PC-3 (cell line): Measurements from ENCODE around the gene CDC42SE2. TPM values are rescaled to one million over a fixed set of nuclear protein-coding genes. Genes with fewer than 3 reads are reported as not detected.
"Not testable (repeated sequence)": the region's sequence is repeated elsewhere in the genome, so short reads cannot be mapped to it uniquely, and the experiment has no call there.

Experiments used
- ATAC-seq: fragments of 200-7000 bp; cut with Tn5 transposase; 2 replicates; pipeline ENCODE4 v1.9.1; 2020; ENCODE audit warnings: mild to moderate bottlenecking, moderate library complexity
- BruUV-seq: library from RNA; stranded (reverse); fragments of 400-500 nt; replicated peaks from 2 replicates; lab custom pipeline; 2021; lab: Mats Ljungman, UMichigan
- CTCF ChIA-PET: fragments of 300-600 bp; sonication (Branson Sonifier 250); formaldehyde crosslinking; loops from one replicate; lab custom pipeline; 2022; ENCODE audit warnings: antibody characterized with exemption; lab: Charles Lee
- POLR2A ChIA-PET: fragments of 300-600 bp; sonication (Branson Sonifier 250); formaldehyde crosslinking; loops from one replicate; lab custom pipeline; 2022; ENCODE audit warnings: antibody characterized with exemption; ENCODE audit not compliant: unreplicated experiment; lab: Charles Lee
- DNase-seq: peaks from one replicate; pipeline ENCODE4 v3.0.0-alpha.2; 2015
- H2AFZ ChIP-seq: fragments of 300-600 bp; sonication (generic); 2 replicates; pipeline ENCODE4 v1.6.0; 2016; ENCODE audit warnings: antibody characterized with exemption, low read length
- H3F3A ChIP-seq: fragments of 300-600 bp; sonication (generic); one replicate; pipeline ENCODE4 v1.6.0; 2017; ENCODE audit warnings: antibody characterized with exemption, low read length, control low read depth, mild to moderate bottlenecking; ENCODE audit not compliant: unreplicated experiment
- H3K27ac ChIP-seq: fragments of 300-600 bp; sonication (generic); 2 replicates; pipeline ENCODE4 v1.5.1; 2016; ENCODE audit warnings: mild to moderate bottlenecking, low read length
- H3K27me3 ChIP-seq: fragments of 300-600 bp; sonication (generic); 2 replicates; pipeline ENCODE4 v1.6.1; 2016; ENCODE audit warnings: low read length, mixed read lengths
- H3K36me3 ChIP-seq: fragments of 300-600 bp; sonication (generic); 2 replicates; pipeline ENCODE4 v1.6.1; 2016; ENCODE audit warnings: low read depth, mixed run types, low read length, mixed read lengths
- H3K4me1 ChIP-seq: fragments of 300-600 bp; sonication (generic); 2 replicates; pipeline ENCODE4 v1.5.1; 2016; ENCODE audit warnings: low read length; ENCODE audit not compliant: insufficient read depth
- H3K4me2 ChIP-seq: fragments of 300-600 bp; sonication (generic); 2 replicates; pipeline ENCODE4 v1.6.0; 2016; ENCODE audit warnings: low read length
- H3K4me3 ChIP-seq: fragments of 300-600 bp; sonication (generic); 2 replicates; pipeline ENCODE4 v1.5.1; 2016; ENCODE audit warnings: mild to moderate bottlenecking, low read length, mixed read lengths
- H3K79me2 ChIP-seq: fragments of 300-600 bp; sonication (generic); 2 replicates; pipeline ENCODE4 v1.6.1; 2017; ENCODE audit warnings: low read length, mixed read lengths
- H3K9ac ChIP-seq: fragments of 300-600 bp; sonication (generic); 2 replicates; pipeline ENCODE4 v1.6.0; 2016; ENCODE audit warnings: mild to moderate bottlenecking, low read length
- H3K9me2 ChIP-seq: fragments of 300-600 bp; sonication (generic); replicated peaks from 2 replicates; pipeline ENCODE4 v1.6.1; 2016; ENCODE audit warnings: mixed run types, low read length, mixed read lengths
- H3K9me3 ChIP-seq: fragments of 300-600 bp; sonication (generic); 2 replicates; pipeline ENCODE4 v1.6.1; 2016; ENCODE audit warnings: low read length, mixed read lengths
- H4K20me1 ChIP-seq: fragments of 300-600 bp; sonication (generic); 2 replicates; pipeline ENCODE4 v1.6.1; 2016; ENCODE audit warnings: low read length, mixed read lengths
- CTCF ChIP-seq: fragments of 300-600 bp; sonication (generic); conservative IDR thresholded peaks from 2 replicates; pipeline ENCODE4 v1.5.1; 2017; ENCODE audit warnings: antibody characterized with exemption, low read depth, mild to moderate bottlenecking, low read length
- EZH2 ChIP-seq: fragments of 300-600 bp; sonication (generic); IDR thresholded peaks from one replicate; pipeline ENCODE4 v1.6.1; 2017; ENCODE audit warnings: antibody characterized with exemption, mild to moderate bottlenecking, low read length; ENCODE audit not compliant: unreplicated experiment
- EZH2phosphoT487 ChIP-seq: fragments of 300-600 bp; sonication (generic); IDR thresholded peaks from 2 replicates; pipeline ENCODE4 v1.6.1; 2018; ENCODE audit warnings: mild to moderate bottlenecking, antibody characterized with exemption, low read length, borderline replicate concordance
- intact Hi-C: fragments of 100-400 bp; cut with micrococcal nuclease; formaldehyde crosslinking; loops from 2 replicates; pipeline ENCODE4 v1.9.0; 2023
- total RNA-seq: library from RNA; depleted of rRNA; stranded (reverse); fragments of >200 nt; gene quantifications from 2 replicates; pipeline ENCODE4 v1.2.3, GENCODE V29; 2014

CDC42SE2 gene
- total RNA-seq, 1 experiment from 2014 or later: 13.3 TPM

GRCh38 chr5:131268758-131269370, 5.0 kb downstream of the CDC42SE2 start:
- Histone ChIP-seq H3K9ac (no peak overlapping the region), H3K27ac (no peak overlapping the region), H3K36me3 (no peaks in the 10 kb centered on the region), H3K27me3 (no peaks in the 10 kb centered on the region), H4K20me1 (peaks cover 4% of the 10 kb centered on the region; the same call in 1 of the 2 replicates), H3F3A (no peaks in the 10 kb centered on the region), H3K4me3 (no peak overlapping the region), H3K4me1 (peaks cover 21% of the 10 kb centered on the region), H3K9me3 (no peaks in the 10 kb centered on the region), H3K4me2 (no peak overlapping the region), H2AFZ (no peak overlapping the region), H3K9me2 (no peaks in the 10 kb centered on the region), H3K79me2 (peaks cover 81% of the 10 kb centered on the region)
- ATAC-seq: no peak
- no peak for DNase-seq
- CTCF ChIA-PET: no interaction called here
- intact Hi-C loops: loop anchor here (5.0 kb wide), 2 partner anchors 58 to 148 kb away; no protein-coding TSS in a partner anchor
- POLR2A ChIA-PET: no interaction called here
- no peak for TF ChIP-seq EZH2
- TF ChIP-seq CTCF: no peak
- no peak for TF ChIP-seq EZH2phosphoT487
- no TSS peak for BruUV-seq

GRCh38 chr5:131270809-131271208, 7.0 kb downstream of the CDC42SE2 start:
- peak; percentile 83 for ATAC-seq
- H4K20me1 ChIP-seq: peaks cover 1% of the 10 kb centered on the region; the same call in 1 of the 2 replicates
- CTCF ChIA-PET: no interaction called here
- H3K4me2 ChIP-seq: peak overlapping the region; percentile 54
- peaks cover 85% of the 10 kb centered on the region for H3K79me2 ChIP-seq
- no peaks in the 10 kb centered on the region for H3K27me3 ChIP-seq
- peak overlapping the region; percentile 2; the same call in 1 of the 2 replicates for H3K4me3 ChIP-seq
- no peak overlapping the region for H3K27ac ChIP-seq
- intact Hi-C loops: loop anchor here (5.0 kb wide), 1 partner anchor 106 kb away; no protein-coding TSS in a partner anchor
- peaks cover 18% of the 10 kb centered on the region for H3K4me1 ChIP-seq
- no peaks in the 10 kb centered on the region for H3K36me3 ChIP-seq
- no peak overlapping the region for H3K9ac ChIP-seq
- TF ChIP-seq CTCF (no peak), EZH2phosphoT487 (no peak), EZH2 (no peak)
- POLR2A ChIA-PET: interaction anchor here (0.6 kb wide), 1 partner anchor 63 kb away, joined by 3 read pairs; no protein-coding TSS in a partner anchor
- no peak overlapping the region for H2AFZ ChIP-seq
- H3K9me2 ChIP-seq: no peaks in the 10 kb centered on the region
- BruUV-seq: no TSS peak
- H3K9me3 ChIP-seq: no peaks in the 10 kb centered on the region
- H3F3A ChIP-seq: no peaks in the 10 kb centered on the region
- peak; percentile 78 for DNase-seq

GRCh38 chr5:131271888-131272287, 8.0 kb downstream of the CDC42SE2 start:
- intact Hi-C loops: loop anchor here (5.0 kb wide), 1 partner anchor 105 kb away; no protein-coding TSS in a partner anchor
- H3K27me3 ChIP-seq, DNase-seq, H3K4me3 ChIP-seq, H3K36me3 ChIP-seq, H3K27ac ChIP-seq, H4K20me1 ChIP-seq, H3K9ac ChIP-seq, ATAC-seq, H3F3A ChIP-seq, BruUV-seq, H3K9me2 ChIP-seq, POLR2A ChIA-PET, H3K9me3 ChIP-seq, CTCF ChIA-PET, H2AFZ ChIP-seq: not testable (repeated sequence)
- peaks cover 17% of the 10 kb centered on the region for H3K4me1 ChIP-seq
- 0 out of 2 replicates have a peak overlapping the region, but pooled peaks have one; percentile 54 for H3K4me2 ChIP-seq
- peaks cover 84% of the 10 kb centered on the region for H3K79me2 ChIP-seq
